H1 (cell line): Measurements from ENCODE around the gene RBM19. TPM values are rescaled to one million over a fixed set of nuclear protein-coding genes. Genes with fewer than 3 reads are reported as not detected.

Experiments used
- KDM1A ChIP-seq: fragments of 200-600, 300-600 bp; sonication (generic); IDR thresholded peaks from 2 replicates; pipeline ENCODE4 v1.7.1; 2016; ENCODE audit warnings: mild to moderate bottlenecking, low read length, borderline replicate concordance
- MAFK ChIP-seq: IDR thresholded peaks from 2 replicates; pipeline ENCODE4 v1.6.1; 2012; ENCODE audit warnings: low read depth, mild to moderate bottlenecking, improper control_type of control experiment, low read length
- SIX5 ChIP-seq: IDR thresholded peaks from 2 replicates; pipeline ENCODE4 v1.6.1; 2011; ENCODE audit warnings: mild to moderate bottlenecking, low read depth, low read length
- SP2 ChIP-seq: IDR thresholded peaks from 2 replicates; pipeline ENCODE4 v1.6.1; 2012; ENCODE audit warnings: mild to moderate bottlenecking, low read length, inconsistent platforms
- polyA plus RNA-seq, 7 experiments: library from polyadenylated mRNA; depleted of rRNA in 3 of 7; stranded (reverse) in 5 of 7; unstranded in 2 of 7; fragments of >200 nt in 5 of 7; fragments of 200-250 nt in 2 of 7; gene quantifications; 1 replicate in 5 of 7; 2 replicates in 1 of 7; 4 replicates in 1 of 7; pipeline versions ENCODE4 v1.2.1 to v1.2.3, GENCODE V29; 2011 to 2013; ENCODE audit warnings: missing spikeins in 2 of 7, mixed read lengths in 2 of 7
- total RNA-seq: library from RNA; stranded (reverse); fragmentation: NEBNext Ultra II Directional; extraction: Animal tissue kit (Norgen Biotek cat#: 25700); gene quantifications from 2 replicates; pipeline ENCODE4 v1.2.1, GENCODE V29; 2021
- TF ChIP-seq, protein P1 (sequence below): IDR thresholded peaks from 2 replicates; pipeline ENCODE4 v1.6.1; 2012; ENCODE audit warnings: low read length, inconsistent platforms

Gene RBM19
- total and polyA plus RNA-seq, 2 of the 8 experiments (the other 6 are each of a cell fraction or from before 2014, with no cell fraction given): 23.4 to 61.9 TPM

DNA sequence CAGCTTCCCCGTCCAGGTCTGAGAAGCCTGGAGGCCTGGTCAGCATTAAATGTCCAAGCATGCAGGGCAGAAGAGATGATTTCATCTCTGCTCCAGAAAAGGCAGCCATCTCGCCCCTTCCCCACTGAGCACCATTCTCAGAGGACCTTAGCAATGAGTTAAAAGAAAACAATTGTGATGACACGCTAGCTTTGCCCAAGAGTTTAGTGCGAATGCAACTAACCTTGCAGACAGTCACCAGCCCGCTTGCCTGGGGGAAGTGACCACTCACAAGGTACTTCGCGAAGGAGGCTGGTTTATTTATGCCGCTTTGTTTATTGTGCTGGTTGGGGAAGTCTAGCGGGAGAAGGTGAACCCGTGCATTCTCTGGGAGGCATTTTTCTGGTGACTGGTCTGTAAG, 170.7 kb downstream of the RBM19 start (continued):
- TF ChIP-seq SIX5 (no peak), SP2 (no peak), MAFK (no peak), KDM1A (no peak)
- TF ChIP-seq, protein P1, sequence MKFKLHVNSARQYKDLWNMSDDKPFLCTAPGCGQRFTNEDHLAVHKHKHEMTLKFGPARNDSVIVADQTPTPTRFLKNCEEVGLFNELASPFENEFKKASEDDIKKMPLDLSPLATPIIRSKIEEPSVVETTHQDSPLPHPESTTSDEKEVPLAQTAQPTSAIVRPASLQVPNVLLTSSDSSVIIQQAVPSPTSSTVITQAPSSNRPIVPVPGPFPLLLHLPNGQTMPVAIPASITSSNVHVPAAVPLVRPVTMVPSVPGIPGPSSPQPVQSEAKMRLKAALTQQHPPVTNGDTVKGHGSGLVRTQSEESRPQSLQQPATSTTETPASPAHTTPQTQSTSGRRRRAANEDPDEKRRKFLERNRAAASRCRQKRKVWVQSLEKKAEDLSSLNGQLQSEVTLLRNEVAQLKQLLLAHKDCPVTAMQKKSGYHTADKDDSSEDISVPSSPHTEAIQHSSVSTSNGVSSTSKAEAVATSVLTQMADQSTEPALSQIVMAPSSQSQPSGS: no peak
